ENCODE results near the gene PKP3.
"Not testable (repeated sequence)": the region's sequence is repeated elsewhere in the genome, so short reads cannot be mapped to it uniquely, and the experiment has no call there.

The PKP3 gene

GRCh38 chr11:399731-400211 lies 5.8 kb downstream of the PKP3 start:
- TF ChIP-seq CTCF (IDR thresholded peaks at IDR 0.05; ENCODE audit: insufficient read depth, low read depth, low read length, missing control alignments) = no peak
- H3K4me3 ChIP-seq (ENCODE audit: low read depth, low read length) = no peak overlapping the region
- DNase-seq (ENCODE audit: low read depth) = no peak

DNA sequence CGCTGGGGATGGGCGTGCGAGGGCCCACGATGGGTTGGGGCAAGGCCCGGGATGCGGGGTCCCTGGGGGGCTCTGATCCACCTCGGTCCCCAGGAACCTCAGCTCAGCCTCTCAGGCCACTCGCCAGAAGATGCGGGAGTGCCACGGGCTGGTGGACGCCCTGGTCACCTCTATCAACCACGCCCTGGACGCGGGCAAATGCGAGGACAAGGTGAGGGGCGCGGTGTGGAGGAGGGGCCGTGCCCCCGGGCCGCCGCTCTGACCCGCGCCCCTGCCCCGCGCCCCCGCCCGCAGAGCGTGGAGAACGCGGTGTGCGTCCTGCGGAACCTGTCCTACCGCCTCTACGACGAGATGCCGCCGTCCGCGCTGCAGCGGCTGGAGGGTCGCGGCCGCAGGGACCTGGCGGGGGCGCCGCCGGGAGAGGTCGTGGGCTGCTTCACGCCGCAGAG lies 6.3 kb downstream of the PKP3 start:
- no peak for DNase-seq (ENCODE audit: low read depth)
- TF ChIP-seq CTCF (IDR thresholded peaks at IDR 0.05; ENCODE audit: insufficient read depth, low read depth, low read length, missing control alignments) = no peak
- H3K4me3 ChIP-seq (ENCODE audit: low read depth, low read length) = no peak overlapping the region

DNA sequence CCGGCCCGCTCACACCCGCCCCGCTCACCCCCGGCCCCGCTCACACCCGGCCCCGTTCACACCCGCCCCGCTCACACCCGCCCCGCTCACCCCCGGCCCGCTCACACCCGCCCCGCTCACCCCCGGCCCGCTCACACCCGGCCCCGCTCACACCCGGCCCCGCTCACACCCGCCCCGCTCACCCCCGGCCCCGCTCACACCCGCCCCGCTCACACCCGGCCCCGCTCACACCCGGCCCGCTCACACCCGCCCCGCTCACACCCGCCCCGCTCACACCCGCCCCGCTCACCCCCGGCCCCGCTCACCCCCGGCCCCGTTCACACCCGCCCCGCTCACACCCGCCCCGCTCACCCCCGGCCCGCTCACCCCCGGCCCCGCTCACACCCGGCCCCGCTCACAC lies 7.2 kb downstream of the PKP3 start:
- DNase-seq (ENCODE audit: low read depth); H3K4me3 ChIP-seq (ENCODE audit: low read depth, low read length): not testable (repeated sequence)

GRCh38 chr11:403021-403760 lies 9.2 kb downstream of the PKP3 start:
- no peak for TF ChIP-seq CTCF (IDR thresholded peaks at IDR 0.05; ENCODE audit: insufficient read depth, low read depth, low read length, missing control alignments)
- H3K4me3 ChIP-seq (ENCODE audit: low read depth, low read length) = no peak overlapping the region
- no peak for DNase-seq (ENCODE audit: low read depth)

DNA sequence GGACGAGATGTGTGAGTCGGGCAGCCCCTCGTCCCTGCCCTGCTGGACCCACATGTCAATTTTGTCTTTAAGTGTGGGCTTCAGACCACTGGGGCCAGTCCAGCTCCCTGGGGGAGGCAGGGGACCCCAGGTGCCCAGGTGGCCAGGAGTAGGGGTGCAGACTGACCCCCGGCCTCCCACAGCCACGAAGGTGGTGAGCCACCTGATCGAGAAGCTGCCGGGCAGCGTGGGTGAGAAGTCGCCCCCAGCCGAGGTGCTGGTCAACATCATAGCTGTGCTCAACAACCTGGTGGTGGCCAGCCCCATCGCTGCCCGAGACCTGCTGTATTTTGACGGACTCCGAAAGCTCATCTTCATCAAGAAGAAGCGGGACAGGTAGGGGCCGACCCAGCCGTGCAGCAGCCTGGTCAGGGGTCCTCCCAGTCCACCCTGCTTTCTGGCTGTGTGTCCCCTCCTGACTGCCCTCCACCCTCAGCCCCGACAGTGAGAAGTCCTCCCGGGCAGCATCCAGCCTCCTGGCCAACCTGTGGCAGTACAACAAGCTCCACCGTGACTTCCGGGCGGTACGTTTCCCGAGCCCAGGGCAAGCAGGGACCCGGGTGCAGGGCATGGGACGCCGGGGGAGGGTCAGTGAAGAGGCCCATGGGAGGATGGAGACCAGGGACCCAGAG lies 9.9 kb downstream of the PKP3 start:
- TF ChIP-seq CTCF (IDR thresholded peaks at IDR 0.05; ENCODE audit: insufficient read depth, low read depth, low read length, missing control alignments) = no peak
- H3K4me3 ChIP-seq (ENCODE audit: low read depth, low read length) = no peak overlapping the region
- no peak for DNase-seq (ENCODE audit: low read depth)

GRCh38 chr11:404551-405264 lies 10.7 kb downstream of the PKP3 start:
- no peak for TF ChIP-seq CTCF (IDR thresholded peaks at IDR 0.05; ENCODE audit: insufficient read depth, low read depth, low read length, missing control alignments)
- DNase-seq (ENCODE audit: low read depth) = no peak
- no peak overlapping the region for H3K4me3 ChIP-seq (ENCODE audit: low read depth, low read length)

- DNase-seq (ENCODE audit: low read depth) = no peak
- no peak overlapping the region for H3K4me3 ChIP-seq (ENCODE audit: low read depth, low read length)
- no peak for TF ChIP-seq CTCF (IDR thresholded peaks at IDR 0.05; ENCODE audit: insufficient read depth, low read depth, low read length, missing control alignments)
Observed at GRCh38 chr11:405323-405953, 11.4 kb downstream of the PKP3 start.

Measured in GM12865 (cell line).